ENCODE measurements around the gene ARID1B. TPM values are rescaled to one million over a fixed set of nuclear protein-coding genes. Genes with fewer than 3 reads are reported as not detected.

The ARID1B gene
- total RNA-seq, 1 donor from 2014 or later: 62.1 TPM

- H3K9me3 Mint-ChIP-seq: no peaks in the 10 kb centered on the region
- H3K4me3 ChIP-seq: no peak overlapping the region
- no peak overlapping the region for H3K27ac Mint-ChIP-seq
- H3K9me3 ChIP-seq (ENCODE audit: low read depth): no peaks in the 10 kb centered on the region
- H3K36me3 Mint-ChIP-seq: peaks cover 12% of the 10 kb centered on the region
- H2AFZ ChIP-seq (replicated peaks): no peak overlapping the region
- H3K27ac ChIP-seq: no peak overlapping the region
- H3K27me3 Mint-ChIP-seq (ENCODE audit: insufficient read depth, low read depth): peaks cover 2% of the 10 kb centered on the region
- H3K4me1 ChIP-seq: peaks cover 10% of the 10 kb centered on the region
- no peaks in the 10 kb centered on the region for H3K27me3 ChIP-seq
- H3K4me1 Mint-ChIP-seq: peaks cover 6% of the 10 kb centered on the region
- H3K79me2 ChIP-seq (ENCODE audit: low read depth): peaks cover 6% of the 10 kb centered on the region
- no peak overlapping the region for H3K4me3 Mint-ChIP-seq
- no peak overlapping the region for H3K4me2 ChIP-seq
- no peak for DNase-seq (ENCODE audit: low spot score)
- H3F3A ChIP-seq (ENCODE audit: low read depth): no peaks in the 10 kb centered on the region
- peaks cover 8% of the 10 kb centered on the region for H4K20me1 ChIP-seq (ENCODE audit: low read depth)
- TF ChIP-seq EZH2phosphoT487 (IDR thresholded peaks at IDR 0.05): no peak
- TF ChIP-seq EZH2 (IDR thresholded peaks at IDR 0.05): no peak
- no peak for TF ChIP-seq CTCF (IDR thresholded peaks at IDR 0.05)
- no peak overlapping the region for H3K9ac ChIP-seq
- no peaks in the 10 kb centered on the region for H3K36me3 ChIP-seq
Observed at GRCh38 chr6:157125531-157125930, 348.4 kb downstream of the ARID1B start.

- Histone ChIP-seq H3K27ac (peak overlapping the region; percentile 37), H2AFZ (replicated peaks) (no peak overlapping the region), H3K4me3 (no peak overlapping the region), H3K9ac (no peak overlapping the region), H3K36me3 (no peaks in the 10 kb centered on the region), H3F3A (ENCODE audit: low read depth) (no peaks in the 10 kb centered on the region), H3K27me3 (no peaks in the 10 kb centered on the region), H3K9me3 (ENCODE audit: low read depth) (no peaks in the 10 kb centered on the region), H3K4me2 (no peak overlapping the region), H4K20me1 (ENCODE audit: low read depth) (peaks cover 8% of the 10 kb centered on the region), H3K4me1 (peaks cover 10% of the 10 kb centered on the region), H3K79me2 (ENCODE audit: low read depth) (peaks cover 6% of the 10 kb centered on the region)
- Mint-ChIP-seq H3K27ac (no peak overlapping the region), H3K36me3 (peaks cover 15% of the 10 kb centered on the region), H3K9me3 (no peaks in the 10 kb centered on the region), H3K4me3 (no peak overlapping the region), H3K4me1 (peaks cover 6% of the 10 kb centered on the region), H3K27me3 (ENCODE audit: insufficient read depth, low read depth) (peaks cover 2% of the 10 kb centered on the region)
- TF ChIP-seq EZH2 (IDR thresholded peaks at IDR 0.05) (no peak), EZH2phosphoT487 (IDR thresholded peaks at IDR 0.05) (no peak), CTCF (IDR thresholded peaks at IDR 0.05) (no peak)
- DNase-seq (ENCODE audit: low spot score): no peak
Observed at GRCh38 chr6:157126183-157127098, 349.3 kb downstream of the ARID1B start.

- H3K27me3 Mint-ChIP-seq (ENCODE audit: insufficient read depth, low read depth): peaks cover 2% of the 10 kb centered on the region
- Histone ChIP-seq H3K4me2 (no peak overlapping the region), H2AFZ (replicated peaks) (no peak overlapping the region), H3K9ac (no peak overlapping the region), H3K36me3 (no peaks in the 10 kb centered on the region), H3K9me3 (ENCODE audit: low read depth) (no peaks in the 10 kb centered on the region), H3K4me3 (no peak overlapping the region), H3F3A (ENCODE audit: low read depth) (no peaks in the 10 kb centered on the region), H3K27ac (no peak overlapping the region), H3K27me3 (no peaks in the 10 kb centered on the region), H3K79me2 (ENCODE audit: low read depth) (peaks cover 6% of the 10 kb centered on the region), H3K4me1 (peaks cover 10% of the 10 kb centered on the region), H4K20me1 (ENCODE audit: low read depth) (peaks cover 8% of the 10 kb centered on the region)
- H3K36me3 Mint-ChIP-seq: peaks cover 17% of the 10 kb centered on the region
- no peak overlapping the region for H3K27ac Mint-ChIP-seq
- no peak overlapping the region for H3K4me3 Mint-ChIP-seq
- TF ChIP-seq CTCF (IDR thresholded peaks at IDR 0.05): no peak
- DNase-seq (ENCODE audit: low spot score): no peak
- H3K9me3 Mint-ChIP-seq: no peaks in the 10 kb centered on the region
- peaks cover 6% of the 10 kb centered on the region for H3K4me1 Mint-ChIP-seq
Observed at GRCh38 chr6:157128235-157128775, 351.1 kb downstream of the ARID1B start.

Measured in neural progenitor cell (in vitro differentiated cells).